Suprapubic skin (tissue), 4 donors: ENCODE results near the gene HAND1.
A peak's percentile ranks its signal among the peaks of the same experiment; 100 is the strongest.

Source experiments
- CTCF ChIP-seq, 2 donors: fragments of 200-600 bp in 1 of 2; fragments of 450-650 bp in 1 of 2; sonication (generic) in 1 of 2; IDR thresholded peaks; one replicate each; pipeline ENCODE4 v1.5.1; 2016 to 2019; ENCODE audit warnings: antibody characterized with exemption in 2 of 2, mild to moderate bottlenecking in 1 of 2, moderate library complexity in 1 of 2
- POLR2A ChIP-seq, 2 donors: fragments of 450-650 bp; IDR thresholded peaks; one replicate each; pipeline ENCODE4 v1.6.1; 2017; ENCODE audit warnings: antibody characterized with exemption in 2 of 2, mild to moderate bottlenecking in 2 of 2, moderate library complexity in 2 of 2
- POLR2AphosphoS5 ChIP-seq, 3 donors: sonication (generic); formaldehyde crosslinking; IDR thresholded peaks; one replicate each; pipeline ENCODE4 v1.6.1; 2017; ENCODE audit warnings: antibody characterized with exemption in 3 of 3

- no peak for TF ChIP-seq POLR2A (IDR thresholded peaks at IDR 0.05)
- no peak for TF ChIP-seq POLR2AphosphoS5 (IDR thresholded peaks at IDR 0.05)
- peak in 1 of 2 donors; percentile 67 for TF ChIP-seq CTCF (IDR thresholded peaks at IDR 0.05)
Measured at GRCh38 chr5:154520861-154521453, 42.9 kb upstream of the HAND1 start.
